Stimulated activated CD4-positive, alpha-beta T cell treated with anti-CD3 and anti-CD28 coated beads, Interleukin-12 subunit alpha, Interleukin-12 subunit beta, amount 100 ng/mL, for 4 hours (primary cell): Measurements from ENCODE around the gene NSDHL.

Source experiments
- DNase-seq: peaks from one replicate; pipeline ENCODE4 v3.0.0-alpha.2; 2020

NSDHL gene

DNA sequence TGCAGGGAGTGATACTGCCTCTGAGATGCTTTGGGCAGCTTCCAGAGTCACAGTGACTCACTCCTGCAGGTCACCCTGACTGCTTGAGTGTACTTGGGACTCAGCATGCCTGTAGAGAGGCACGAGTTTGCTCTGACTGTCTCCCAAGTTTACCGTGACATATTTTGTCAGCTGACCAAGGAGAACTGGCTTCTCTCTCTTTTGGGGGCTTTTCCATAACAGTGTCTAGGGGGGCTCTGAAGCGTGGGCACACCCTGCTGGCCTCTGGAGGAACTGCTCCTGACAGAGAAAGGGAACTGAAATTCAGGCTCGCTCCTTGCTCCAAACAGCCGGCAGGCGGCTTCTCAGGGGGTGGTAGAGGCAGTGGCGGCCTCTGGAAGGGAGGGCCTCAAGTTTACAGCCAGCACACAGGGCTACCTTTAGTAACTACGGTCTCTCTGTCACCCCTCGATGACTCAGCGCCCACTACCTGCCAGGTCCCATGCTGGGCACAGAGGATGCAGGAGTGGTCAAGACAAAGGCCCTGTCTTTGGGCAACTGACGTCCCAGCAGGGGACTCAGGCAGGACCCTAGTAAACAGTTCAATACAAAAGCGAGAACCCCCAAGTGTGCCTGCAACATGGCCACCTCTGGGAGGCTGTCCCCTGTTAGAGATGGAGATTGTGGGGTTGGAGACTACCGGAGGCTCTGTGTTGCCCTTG lies 84.8 kb downstream of the NSDHL start:
- no peak for DNase-seq

DNA sequence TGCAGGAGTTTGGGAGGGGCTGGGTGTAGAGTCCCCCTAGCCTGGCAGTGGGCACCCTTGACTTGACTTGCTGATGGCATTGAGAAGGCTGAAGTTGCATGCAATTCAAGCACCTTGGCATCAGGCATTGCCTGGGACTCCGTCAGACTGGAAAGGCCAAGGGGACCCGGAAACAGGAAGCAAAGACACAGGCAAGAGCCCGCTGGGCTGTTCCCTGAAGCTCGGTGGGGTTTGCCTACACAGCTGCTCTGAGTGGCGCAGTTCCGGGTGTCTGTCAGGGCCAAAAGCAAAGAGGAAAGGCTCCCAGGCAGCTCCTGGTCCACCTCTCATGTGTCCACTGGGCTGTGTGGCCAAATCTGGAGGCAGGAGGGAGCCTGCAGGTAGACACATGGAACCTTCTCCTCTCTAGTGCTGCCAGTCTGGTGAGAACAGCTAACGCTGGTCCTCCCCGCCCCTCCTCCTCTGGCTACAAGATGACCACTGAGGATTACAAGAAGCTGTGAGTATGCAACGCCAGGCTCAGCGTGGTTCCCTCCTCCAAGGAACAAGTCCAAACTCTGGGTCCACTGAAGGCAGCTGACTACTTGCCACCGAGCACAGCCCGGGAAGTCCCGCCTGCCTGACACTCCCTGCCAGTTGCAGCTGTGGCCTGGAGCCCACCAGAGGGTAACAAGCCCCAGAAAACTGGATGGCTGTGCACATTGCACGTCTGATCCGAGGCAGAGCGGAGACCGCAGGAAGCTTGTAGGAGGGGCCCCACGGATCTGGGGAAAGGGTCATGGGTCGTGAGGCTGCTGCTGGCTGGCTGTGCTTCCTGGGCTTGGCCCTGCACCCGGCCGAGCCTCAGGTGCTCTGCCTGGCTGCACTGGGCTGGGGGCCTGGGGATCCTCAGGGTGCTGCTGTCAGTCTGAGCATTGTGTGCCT lies 87.1 kb downstream of the NSDHL start:
- no peak for DNase-seq

DNA sequence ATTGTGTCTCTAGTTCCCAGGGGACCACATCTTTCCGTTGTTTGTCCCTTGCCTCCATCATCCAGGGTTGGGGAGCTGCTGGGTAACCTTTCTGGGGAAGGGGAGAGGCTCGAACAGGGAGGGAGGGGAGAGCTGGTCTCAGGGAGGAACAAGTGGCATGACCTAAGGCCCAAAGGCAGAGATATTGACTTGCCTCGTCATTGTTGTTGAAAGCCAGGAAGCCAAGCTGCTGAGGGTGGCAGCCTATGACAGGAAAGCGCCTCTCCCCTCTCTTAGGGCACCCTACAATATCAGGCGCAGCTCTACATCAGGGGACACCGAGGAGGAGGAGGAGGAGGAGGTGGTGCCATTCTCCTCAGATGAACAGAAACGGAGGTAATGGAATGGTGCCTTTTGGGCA lies 87.8 kb downstream of the NSDHL start:
- no peak for DNase-seq
